Gastrocnemius medialis (tissue), 4 donors: ENCODE results near the gene AUTS2. TPM values are rescaled to one million over a fixed set of nuclear protein-coding genes. Genes with fewer than 3 reads are reported as not detected.

Experiments
- ATAC-seq, 2 donors: fragments of 150-250 bp; one replicate each; pipeline ENCODE4 v1.9.1; 2016
- DNase-seq, 2 donors: peaks; one replicate each; pipeline ENCODE4 v3.0.0-alpha.2; 2019
- H3K27ac ChIP-seq, 4 donors: fragments of 200-600 bp; sonication (generic); 1 replicate in 1 of 4; 2 replicates in 3 of 4; pipeline ENCODE4 v1.5.1; 2016 to 2018; ENCODE audit warnings: mild to moderate bottlenecking in 2 of 4, moderate library complexity in 1 of 4
- H3K27me3 ChIP-seq, 3 donors: fragments of 200-600 bp; sonication (generic) in 2 of 3; 1 replicate in 1 of 3; 2 replicates in 2 of 3; pipeline versions ENCODE4 v1.5.1 to v1.6.0; 2016 to 2019; ENCODE audit warnings: mild to moderate bottlenecking in 1 of 3, moderate library complexity in 1 of 3
- H3K36me3 ChIP-seq, 2 donors: fragments of 200-600 bp; sonication (generic) in 1 of 2; one replicate each; pipeline ENCODE4 v1.5.1; 2017 to 2018
- H3K4me1 ChIP-seq, 2 donors: fragments of 200-600 bp; sonication (generic) in 1 of 2; one replicate each; pipeline ENCODE4 v1.5.1; 2016 to 2017; ENCODE audit warnings: mild to moderate bottlenecking in 2 of 2
- H3K4me3 ChIP-seq, 4 donors: fragments of 200-600 bp; sonication (generic) in 3 of 4; 1 replicate in 1 of 4; 2 replicates in 3 of 4; pipeline ENCODE4 v1.5.1; 2016 to 2019; ENCODE audit warnings: mild to moderate bottlenecking in 2 of 4
- H3K9me3 ChIP-seq, 3 donors: fragments of 200-600 bp; sonication (generic) in 2 of 3; 1 replicate in 1 of 3; 2 replicates in 2 of 3; pipeline ENCODE4 v1.5.1; 2016 to 2019
- CTCF ChIP-seq, 5 experiments: fragments of 450-650 bp in 3 of 5; fragments of 200-600 bp in 2 of 5; sonication (generic) in 2 of 5; IDR thresholded peaks in 4 of 5; conservative IDR thresholded peaks in 1 of 5; 1 replicate in 4 of 5; 2 replicates in 1 of 5; pipeline ENCODE4 v1.5.1; 2016 to 2019; ENCODE audit warnings: antibody characterized with exemption in 5 of 5, mild to moderate bottlenecking in 3 of 5, moderate library complexity in 3 of 5
- POLR2A ChIP-seq, 2 donors: fragments of 450-650 bp; IDR thresholded peaks; one replicate each; pipeline ENCODE4 v1.6.1; 2017; ENCODE audit warnings: antibody characterized with exemption in 2 of 2, mild to moderate bottlenecking in 2 of 2, moderate library complexity in 2 of 2
- in situ Hi-C, 4 donors: fragments of 200-750 bp; cut with MboI; loops; one replicate each; pipeline versions ENCODE4 v1.15.0 to v1.8.0; 2017; ENCODE audit warnings: low sequenced_read_pairs in 4 of 4
- intact Hi-C: fragments of 100-400 bp; cut with DNase I; formaldehyde crosslinking; loops from one replicate; pipeline ENCODE4 v1.15.1; 2023; ENCODE audit warnings: low total_unique reads
- total RNA-seq, 4 donors: library from RNA; depleted of rRNA; stranded (reverse); fragments of >200 nt; gene quantifications; one replicate each; pipeline versions ENCODE4 v1.1.0 to v1.2.3, GENCODE V29; 2016

AUTS2 gene
- total RNA-seq, 4 donors from 2014 or later: 2.5 to 16.2 (median 8.5) TPM

- no peak for ATAC-seq
- Histone ChIP-seq H3K4me3 (no peak overlapping the region), H3K36me3 (no peaks in the 10 kb centered on the region), H3K9me3 (no peaks in the 10 kb centered on the region), H3K27me3 (no peaks in the 10 kb centered on the region), H3K4me1 (peaks cover 0 to 7% of the 10 kb centered on the region in 2 donors), H3K27ac (no peak overlapping the region)
- intact Hi-C loops (no loop called here), in situ Hi-C loops (no loop called here)
- TF ChIP-seq POLR2A (IDR thresholded peaks at IDR 0.05) (no peak), CTCF (IDR thresholded peaks at IDR 0.05 in 4 of 5, conservative IDR thresholded peaks at IDR 0.05 in 1 of 5) (no peak)
- DNase-seq: no peak
Observed at GRCh38 chr7:69935107-69935506, 336.8 kb downstream of the AUTS2 start.

- no peak for TF ChIP-seq POLR2A (IDR thresholded peaks at IDR 0.05)
- TF ChIP-seq CTCF (IDR thresholded peaks at IDR 0.05 in 4 of 5, conservative IDR thresholded peaks at IDR 0.05 in 1 of 5): no peak
- ATAC-seq (no peak), DNase-seq (no peak)
- Histone ChIP-seq H3K36me3 (no peaks in the 10 kb centered on the region), H3K9me3 (no peaks in the 10 kb centered on the region), H3K4me1 (peaks cover 0 to 8% of the 10 kb centered on the region in 2 donors), H3K27ac (no peak overlapping the region), H3K4me3 (no peak overlapping the region), H3K27me3 (no peaks in the 10 kb centered on the region)
- in situ Hi-C loops (no loop called here), intact Hi-C loops (no loop called here)
Observed at GRCh38 chr7:69937097-69937496, 338.8 kb downstream of the AUTS2 start.

- H3K4me3 ChIP-seq: no peak overlapping the region
- H3K27me3 ChIP-seq: no peaks in the 10 kb centered on the region
- peaks cover 0 to 8% of the 10 kb centered on the region in 2 donors for H3K4me1 ChIP-seq
- no peak for DNase-seq
- in situ Hi-C loops: no loop called here
- no peak for ATAC-seq
- H3K27ac ChIP-seq: no peak overlapping the region
- no peaks in the 10 kb centered on the region for H3K36me3 ChIP-seq
- intact Hi-C loops: no loop called here
- TF ChIP-seq POLR2A (IDR thresholded peaks at IDR 0.05): no peak
- TF ChIP-seq CTCF (IDR thresholded peaks at IDR 0.05 in 4 of 5, conservative IDR thresholded peaks at IDR 0.05 in 1 of 5): no peak
- no peaks in the 10 kb centered on the region for H3K9me3 ChIP-seq
Observed at GRCh38 chr7:69939317-69939716, 341.0 kb downstream of the AUTS2 start.

- ATAC-seq: no peak
Observed at GRCh38 chr7:69941077-69941651, 342.9 kb downstream of the AUTS2 start.

More at GRCh38 chr7:69941077-69941651, 342.9 kb downstream of the AUTS2 start:
- TF ChIP-seq POLR2A (IDR thresholded peaks at IDR 0.05): no peak
- TF ChIP-seq CTCF (IDR thresholded peaks at IDR 0.05 in 4 of 5, conservative IDR thresholded peaks at IDR 0.05 in 1 of 5): no peak
- H3K4me1 ChIP-seq: peaks cover 0 to 8% of the 10 kb centered on the region in 2 donors
- H3K27ac ChIP-seq: no peak overlapping the region
- no peaks in the 10 kb centered on the region for H3K36me3 ChIP-seq
- H3K9me3 ChIP-seq: no peaks in the 10 kb centered on the region
- H3K4me3 ChIP-seq: no peak overlapping the region
- no peaks in the 10 kb centered on the region for H3K27me3 ChIP-seq
- in situ Hi-C loops (no loop called here), intact Hi-C loops (no loop called here)
- no peak for DNase-seq
